ENCODE data around the gene CDRT15.
"Not testable (repeated sequence)": the region's sequence is repeated elsewhere in the genome, so short reads cannot be mapped to it uniquely, and the experiment has no call there.

GRCh38 chr17:14235047-14235446, 1.6 kb downstream of the CDRT15 start:
- not testable (repeated sequence) for TF ChIP-seq POLR2A (IDR thresholded peaks at IDR 0.05; ENCODE audit: low read length); GATA1 (IDR thresholded peaks at IDR 0.05; ENCODE audit: low read depth, low read length)
